ENCODE results near the gene TIPRL.
"Not testable (repeated sequence)": the region's sequence is repeated elsewhere in the genome, so short reads cannot be mapped to it uniquely, and the experiment has no call there.

Gene TIPRL

GRCh38 chr1:168159979-168160378, 18.8 kb upstream of the TIPRL start:
- no peak for FAIRE-seq

- no peak for FAIRE-seq
Measured at GRCh38 chr1:168161459-168161858, 17.3 kb upstream of the TIPRL start.

- no peak for FAIRE-seq
Measured at GRCh38 chr1:168163670-168164069, 15.1 kb upstream of the TIPRL start.

- no peak for FAIRE-seq
Measured at GRCh38 chr1:168164771-168165170, 14.0 kb upstream of the TIPRL start.

GRCh38 chr1:168167806-168168205, 11.0 kb upstream of the TIPRL start:
- FAIRE-seq = no peak

- FAIRE-seq = no peak
Measured at GRCh38 chr1:168170564-168171508, 7.9 kb upstream of the TIPRL start.

GRCh38 chr1:168172250-168172915, 6.4 kb upstream of the TIPRL start:
- no peak for FAIRE-seq

- no peak for FAIRE-seq
Measured at GRCh38 chr1:168178227-168178637, 530 bp upstream of the TIPRL start.

- no peak for FAIRE-seq
Measured at GRCh38 chr1:168179438-168180147, 831 bp downstream of the TIPRL start.

- FAIRE-seq = no peak
Measured at GRCh38 chr1:168180148-168180524, 1.4 kb downstream of the TIPRL start.

- FAIRE-seq = not testable (repeated sequence)
Measured at GRCh38 chr1:168181063-168181720, 2.4 kb downstream of the TIPRL start.

- FAIRE-seq = no peak
Measured at GRCh38 chr1:168187177-168187576, 8.4 kb downstream of the TIPRL start.

GRCh38 chr1:168190403-168190802, 11.6 kb downstream of the TIPRL start:
- FAIRE-seq = no peak

GRCh38 chr1:168195199-168196135, 16.7 kb downstream of the TIPRL start:
- no peak for FAIRE-seq

GRCh38 chr1:168199056-168199455, 20.3 kb downstream of the TIPRL start:
- FAIRE-seq = no peak

- no peak for FAIRE-seq
Measured at GRCh38 chr1:168202941-168203654, 24.3 kb downstream of the TIPRL start.

GRCh38 chr1:168206111-168206510, 27.3 kb downstream of the TIPRL start:
- no peak for FAIRE-seq

- not testable (repeated sequence) for FAIRE-seq
Measured at GRCh38 chr1:168207673-168208072, 28.9 kb downstream of the TIPRL start.

- FAIRE-seq = no peak
Measured at GRCh38 chr1:168210312-168210711, 31.6 kb downstream of the TIPRL start.

- no peak for FAIRE-seq
Measured at GRCh38 chr1:168213349-168213748, 34.6 kb downstream of the TIPRL start.

GRCh38 chr1:168216171-168216570, 37.4 kb downstream of the TIPRL start:
- no peak for FAIRE-seq
